Measurements from ENCODE around the gene C9orf43.
"Not testable (repeated sequence)": the region's sequence is repeated elsewhere in the genome, so short reads cannot be mapped to it uniquely, and the experiment has no call there.

The C9orf43 gene

DNA sequence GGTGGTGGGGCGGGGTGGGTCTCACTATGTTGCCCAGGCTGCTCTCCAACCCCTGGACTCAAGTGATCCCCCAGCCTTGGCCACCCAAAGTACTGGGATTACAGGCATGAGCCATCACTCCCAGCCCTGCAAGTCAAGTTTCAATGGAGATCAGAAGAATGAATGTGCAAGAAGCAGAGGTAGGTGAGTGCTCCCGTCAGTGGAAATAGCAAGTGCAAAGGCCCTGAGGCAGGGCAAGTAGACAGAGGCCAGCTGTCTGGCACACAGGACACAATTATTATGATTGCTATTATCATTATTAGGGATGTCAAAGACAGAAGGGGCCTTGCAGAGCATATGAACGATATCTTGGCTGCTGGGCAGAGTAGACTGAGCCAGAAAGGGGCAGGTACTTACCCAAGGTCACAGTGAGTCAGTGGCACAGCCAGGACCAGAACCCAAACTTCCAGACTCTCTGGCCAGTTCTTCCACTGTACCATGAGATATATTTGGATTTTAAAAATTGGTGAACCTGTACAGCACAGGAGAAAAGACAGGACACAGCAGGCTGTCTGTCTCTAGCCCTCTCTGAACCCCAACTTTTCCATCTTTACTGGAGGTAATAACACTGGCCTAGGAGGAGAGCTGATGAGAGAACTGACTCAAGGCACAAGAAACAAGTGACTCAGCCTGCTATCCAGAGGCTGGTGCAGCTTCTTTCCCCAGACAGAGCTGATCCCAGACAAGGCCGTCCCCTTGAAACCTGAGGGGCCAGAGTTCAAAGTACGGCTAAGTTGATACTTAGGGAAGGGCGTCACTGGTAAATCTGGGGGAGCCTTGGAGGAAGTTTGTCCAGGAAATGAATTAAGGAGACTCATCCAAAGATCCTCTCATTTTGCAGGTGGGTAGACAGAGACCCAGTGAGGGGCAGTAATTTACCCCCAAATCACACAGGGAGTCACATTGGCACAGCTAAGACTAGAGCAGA lies 35.2 kb upstream of the C9orf43 start:
- H3K27me3 Mint-ChIP-seq, result peaks cover 5% of the 10 kb centered on the region
- DNase-seq (no peak), ATAC-seq (no peak)
- H3K4me3 Mint-ChIP-seq, result peak overlapping the region; percentile 78
- no peaks in the 10 kb centered on the region for H3K36me3 Mint-ChIP-seq (ENCODE audit: low read depth)
- peak overlapping the region; percentile 61 for H3K27ac Mint-ChIP-seq
- no peaks in the 10 kb centered on the region for H3K9me3 Mint-ChIP-seq
- peaks cover 13% of the 10 kb centered on the region for H3K4me1 Mint-ChIP-seq

DNA sequence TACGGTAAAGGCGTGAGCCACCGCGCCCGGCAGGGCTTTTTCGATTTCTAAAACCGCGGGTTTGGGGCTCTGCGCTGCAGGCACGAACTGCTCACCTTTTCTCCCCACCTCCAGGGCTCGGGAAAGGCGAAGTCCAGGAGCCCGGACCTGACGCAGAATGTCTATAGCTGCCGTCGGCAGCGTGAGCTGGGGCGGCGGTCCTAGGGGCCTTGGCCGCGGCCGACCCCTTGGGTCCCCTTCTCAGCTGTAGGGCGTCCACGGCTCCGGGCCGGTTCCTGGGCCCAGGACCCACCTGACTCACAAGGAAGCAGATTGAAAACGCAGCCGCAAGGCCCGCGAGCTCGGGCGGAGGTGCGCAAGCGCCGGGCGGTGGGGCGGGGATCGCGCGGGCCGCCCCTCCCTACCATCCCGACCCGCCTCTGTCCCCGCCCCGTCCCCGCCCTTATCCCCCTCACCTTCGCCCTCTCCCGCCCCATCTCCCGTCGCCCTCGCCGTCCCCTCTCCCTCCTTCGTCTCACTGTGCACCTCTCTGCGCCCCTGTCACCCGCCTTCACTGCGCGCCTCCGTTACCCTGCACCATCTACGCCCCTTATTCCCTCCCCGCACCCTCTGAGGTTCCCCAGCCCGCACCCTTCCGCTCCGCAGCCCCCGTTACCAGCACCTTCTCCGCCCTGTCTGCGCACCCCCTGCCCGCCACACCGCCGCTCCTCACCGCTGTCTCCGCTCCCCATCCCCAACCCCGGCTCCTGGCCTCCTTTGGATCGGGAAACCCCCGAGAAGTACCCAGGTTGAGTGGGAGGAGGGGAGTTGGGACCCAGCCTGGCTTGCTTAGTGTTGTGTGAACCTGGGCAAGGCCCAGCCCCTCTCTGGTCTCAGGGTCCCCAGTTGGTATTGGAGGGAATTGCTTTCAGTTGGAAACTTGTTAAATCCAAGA lies 33.6 kb upstream of the C9orf43 start, which contains the start of gene HDHD3:
Gene HDHD3, minus strand, starts transcription at position 353 of the 934 bp plus-strand sequence. CDS start 2,632 bp downstream, outside the sequence.
- peak; percentile 75 for DNase-seq
- Mint-ChIP-seq H3K4me1 (peaks cover 13% of the 10 kb centered on the region), H3K4me3 (peak within 1 kb of the TSS; percentile 78), H3K36me3 (ENCODE audit: low read depth) (no peaks in the 10 kb centered on the region), H3K27ac (peak within 1 kb of the TSS; percentile 61), H3K27me3 (peaks cover 5% of the 10 kb centered on the region), H3K9me3 (no peaks in the 10 kb centered on the region)
- ATAC-seq, result peak; percentile 81

DNA sequence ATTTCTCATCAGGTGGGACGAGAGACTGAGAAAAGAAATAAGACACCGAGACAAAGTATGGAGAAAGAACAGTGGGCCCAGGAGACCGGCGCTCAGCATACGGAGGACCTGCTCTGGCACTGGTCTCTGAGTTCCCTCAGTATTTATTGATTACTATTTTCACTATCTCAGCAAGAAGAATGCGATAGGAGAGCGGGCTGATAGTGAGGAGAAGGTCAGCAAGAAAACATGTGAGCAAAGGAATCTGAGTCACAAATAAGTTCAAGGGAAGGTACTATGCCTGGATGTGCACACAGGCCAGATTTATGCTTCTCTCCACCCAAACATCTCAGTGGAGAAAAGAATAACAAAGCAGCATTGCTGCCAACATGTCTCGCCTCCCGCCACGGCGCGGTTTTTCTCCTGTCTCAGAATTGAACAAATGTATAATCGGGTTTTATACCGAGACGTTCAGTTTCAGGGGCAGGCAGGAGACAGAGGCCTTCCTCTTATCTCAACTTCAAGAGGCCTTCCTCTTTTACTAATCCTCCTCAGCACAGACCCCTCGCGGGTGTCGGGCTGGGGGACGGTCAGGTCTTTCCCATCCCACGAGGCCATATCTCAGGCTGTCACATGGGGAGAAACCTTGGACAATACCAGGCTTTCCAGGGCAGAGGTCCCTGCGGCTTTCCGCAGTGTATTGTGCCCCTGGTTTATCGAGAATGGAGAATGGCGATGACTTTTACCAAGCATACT lies 31.3 kb upstream of the C9orf43 start:
- not testable (repeated sequence) for H3K4me3 Mint-ChIP-seq; H3K36me3 Mint-ChIP-seq (ENCODE audit: low read depth); H3K27ac Mint-ChIP-seq; DNase-seq; H3K27me3 Mint-ChIP-seq; ATAC-seq; H3K9me3 Mint-ChIP-seq
- peaks cover 13% of the 10 kb centered on the region for H3K4me1 Mint-ChIP-seq

DNA sequence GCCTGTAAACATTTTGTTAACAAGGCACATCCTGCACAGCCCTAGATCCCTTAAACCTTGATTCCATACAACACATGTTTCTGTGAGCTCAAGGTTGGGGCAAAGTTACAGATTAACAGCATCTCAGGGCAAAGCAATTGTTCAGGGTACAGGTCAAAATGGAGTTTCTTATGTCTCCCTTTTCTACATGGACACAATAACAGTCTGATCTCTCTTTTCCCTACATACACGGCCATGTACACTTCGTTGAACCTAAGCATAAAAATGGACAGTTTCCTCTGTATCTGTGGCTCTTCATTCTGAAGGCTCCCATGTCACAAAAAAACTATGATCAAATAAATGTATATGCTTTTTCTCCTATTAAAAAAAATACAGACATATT lies 30.7 kb upstream of the C9orf43 start:
- not testable (repeated sequence) for DNase-seq; H3K36me3 Mint-ChIP-seq (ENCODE audit: low read depth); H3K27ac Mint-ChIP-seq; H3K9me3 Mint-ChIP-seq; ATAC-seq; H3K27me3 Mint-ChIP-seq; H3K4me3 Mint-ChIP-seq
- H3K4me1 Mint-ChIP-seq, result peaks cover 13% of the 10 kb centered on the region

DNA sequence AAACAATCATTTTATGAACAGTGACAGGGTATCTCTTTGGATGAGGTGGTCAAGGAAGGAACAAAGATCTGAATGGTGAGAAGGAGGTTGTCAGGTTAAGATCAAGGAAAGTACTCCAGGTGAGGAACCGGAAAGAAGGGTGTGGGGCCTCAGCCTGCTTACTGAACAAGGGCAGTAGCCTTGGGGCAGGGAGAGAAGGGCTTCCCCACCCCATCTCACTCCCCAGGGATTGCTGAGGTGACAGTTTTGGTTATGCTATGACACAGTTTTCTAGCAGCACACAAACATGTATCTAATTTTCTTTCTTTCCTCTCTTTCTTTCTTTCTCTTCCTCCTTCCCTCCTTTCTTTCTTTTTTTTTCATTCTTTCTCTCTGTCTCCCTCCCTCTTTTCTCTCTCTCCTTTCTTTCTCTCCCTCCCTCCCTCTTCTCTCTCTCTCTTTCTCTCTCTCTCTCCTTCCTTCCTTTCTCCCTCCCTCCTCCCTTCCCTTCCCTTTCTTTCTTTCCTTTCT lies 29.6 kb upstream of the C9orf43 start:
- Mint-ChIP-seq H3K27me3 (no peaks in the 10 kb centered on the region), H3K27ac (no peak overlapping the region), H3K4me3 (no peak overlapping the region), H3K4me1 (peaks cover 3% of the 10 kb centered on the region), H3K36me3 (ENCODE audit: low read depth) (no peaks in the 10 kb centered on the region), H3K9me3 (no peaks in the 10 kb centered on the region)
- DNase-seq, result no peak
- no peak for ATAC-seq

DNA sequence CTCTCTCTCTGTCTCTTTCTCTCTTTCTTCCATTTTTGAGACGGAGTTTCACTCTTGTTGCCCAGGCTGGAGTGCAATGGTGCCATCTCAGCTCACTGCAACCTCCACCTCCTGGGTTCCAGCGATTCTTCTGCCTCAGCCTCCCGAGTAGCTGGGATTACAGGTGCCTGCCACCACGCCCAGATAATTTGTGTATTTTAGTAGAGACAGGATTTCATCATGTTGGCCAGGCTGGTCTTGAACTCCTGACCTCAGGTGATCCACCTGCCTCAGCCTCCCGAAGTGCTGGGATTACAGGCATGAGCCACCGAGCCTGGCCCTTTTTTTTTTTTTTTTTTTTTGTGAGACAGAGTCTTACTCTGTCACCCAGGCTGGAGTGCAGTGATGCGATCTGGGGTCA lies 29.1 kb upstream of the C9orf43 start:
- not testable (repeated sequence) for H3K27ac Mint-ChIP-seq; H3K4me3 Mint-ChIP-seq; ATAC-seq; H3K27me3 Mint-ChIP-seq; H3K4me1 Mint-ChIP-seq; DNase-seq; H3K36me3 Mint-ChIP-seq (ENCODE audit: low read depth); H3K9me3 Mint-ChIP-seq

DNA sequence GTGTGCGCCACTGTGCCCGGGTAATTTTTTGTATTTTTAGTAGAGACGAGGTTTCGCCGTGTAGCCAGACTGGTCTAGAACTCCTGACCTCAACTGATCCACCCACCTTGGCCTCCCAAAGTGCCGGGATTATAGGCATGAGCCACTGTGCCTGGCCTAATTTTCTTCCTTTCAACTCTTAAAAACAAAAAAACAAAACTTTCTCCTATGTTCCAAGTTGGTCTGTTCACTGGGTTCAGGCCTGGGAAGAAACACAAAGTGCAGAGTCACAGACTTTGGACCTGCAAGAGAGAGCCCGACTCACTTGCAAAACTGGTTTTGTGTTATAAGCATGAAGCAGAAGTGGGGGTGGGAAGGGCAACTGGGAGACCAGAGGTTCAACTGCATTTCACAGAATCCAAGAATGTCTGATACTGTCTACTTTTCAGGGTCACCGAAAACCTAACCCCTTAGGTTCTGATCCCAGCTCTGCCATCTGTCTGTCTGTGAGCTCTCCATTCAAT lies 28.6 kb upstream of the C9orf43 start:
- no peaks in the 10 kb centered on the region for H3K9me3 Mint-ChIP-seq
- peaks cover 4% of the 10 kb centered on the region for H3K36me3 Mint-ChIP-seq (ENCODE audit: low read depth)
- no peaks in the 10 kb centered on the region for H3K27me3 Mint-ChIP-seq
- no peak for DNase-seq
- ATAC-seq, result no peak
- H3K27ac Mint-ChIP-seq, result no peak overlapping the region
- H3K4me1 Mint-ChIP-seq, result peaks cover 2% of the 10 kb centered on the region
- no peak overlapping the region for H3K4me3 Mint-ChIP-seq

DNA sequence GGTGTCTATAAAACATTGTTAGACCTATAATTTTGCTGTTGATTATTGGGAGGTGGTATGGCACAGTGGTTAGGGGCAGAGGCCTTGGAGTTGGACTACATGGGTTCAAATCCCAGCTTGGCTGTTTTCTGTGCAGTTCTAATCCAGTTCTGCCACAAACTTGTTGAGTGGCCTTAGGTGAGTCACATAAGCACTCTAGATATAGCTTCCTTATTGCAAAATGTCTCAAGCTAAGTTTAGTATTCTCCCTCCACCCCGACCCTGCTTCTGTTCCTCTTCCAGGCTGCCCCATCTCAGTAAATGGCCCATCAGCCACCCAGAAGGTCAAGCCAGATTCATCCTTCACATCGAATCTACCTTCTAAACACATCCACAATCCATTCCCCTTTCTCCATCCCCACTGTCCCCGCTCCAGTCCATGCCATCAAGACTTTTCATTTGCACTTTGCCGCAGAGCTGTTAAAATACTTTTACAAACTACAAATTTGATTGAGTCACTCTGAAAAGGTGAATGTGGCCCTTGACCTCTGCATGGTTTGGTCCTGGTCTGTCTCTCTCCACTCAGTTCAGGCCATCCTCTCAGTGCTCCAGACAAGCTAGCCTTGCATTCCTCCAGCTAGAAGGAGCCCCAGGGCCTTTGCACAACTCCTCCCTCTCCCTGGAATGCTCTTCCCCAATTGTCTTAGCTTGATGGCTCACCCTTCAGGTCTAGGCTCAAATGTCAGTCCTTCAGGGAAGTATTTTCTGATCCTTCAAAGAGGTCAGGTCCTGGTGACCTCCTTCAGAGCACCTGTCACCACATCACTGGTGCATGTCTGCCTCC lies 23.8 kb upstream of the C9orf43 start:
- no peak for ATAC-seq
- H3K27me3 Mint-ChIP-seq, result no peaks in the 10 kb centered on the region
- peaks cover 7% of the 10 kb centered on the region for H3K36me3 Mint-ChIP-seq (ENCODE audit: low read depth)
- H3K4me1 Mint-ChIP-seq, result no peaks in the 10 kb centered on the region
- no peak for DNase-seq
- H3K27ac Mint-ChIP-seq, result no peak overlapping the region
- no peak overlapping the region for H3K4me3 Mint-ChIP-seq
- no peaks in the 10 kb centered on the region for H3K9me3 Mint-ChIP-seq

DNA sequence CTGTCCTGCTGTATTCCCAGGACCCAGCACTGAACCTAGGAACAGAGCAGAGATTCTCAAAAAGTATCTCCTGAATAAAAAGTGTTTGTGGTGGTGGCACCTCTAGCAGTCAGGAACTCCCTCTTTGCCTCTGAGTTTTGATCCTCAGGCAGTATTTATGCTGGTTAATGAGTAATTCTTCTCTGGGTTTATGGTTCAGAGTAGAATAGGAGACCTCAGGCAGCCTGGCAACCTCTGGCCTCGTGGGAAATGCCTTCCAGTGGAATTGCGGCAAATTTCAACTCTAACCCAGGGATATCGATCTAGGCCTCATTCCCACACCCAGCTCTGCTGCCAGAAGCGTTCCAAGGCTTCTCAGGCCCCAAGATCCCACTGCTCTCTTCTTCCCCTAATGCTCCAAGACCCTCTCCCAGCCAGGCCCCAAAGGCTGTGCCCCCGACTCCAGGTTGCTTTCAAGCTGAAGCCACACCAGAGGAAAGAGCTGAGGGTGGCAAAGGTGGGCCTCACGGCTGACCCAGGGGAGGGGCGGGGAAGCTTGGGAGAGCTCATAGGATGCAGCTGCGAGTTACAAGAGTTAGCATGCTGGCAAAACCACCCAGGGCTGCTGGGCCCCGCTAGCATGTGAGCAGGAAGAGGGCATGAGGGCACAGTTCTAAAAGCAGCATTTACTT lies 22.9 kb upstream of the C9orf43 start:
- no peaks in the 10 kb centered on the region for H3K27me3 Mint-ChIP-seq
- no peaks in the 10 kb centered on the region for H3K9me3 Mint-ChIP-seq
- H3K27ac Mint-ChIP-seq, result no peak overlapping the region
- ATAC-seq, result no peak
- no peak overlapping the region for H3K4me3 Mint-ChIP-seq
- peaks cover 9% of the 10 kb centered on the region for H3K36me3 Mint-ChIP-seq (ENCODE audit: low read depth)
- no peaks in the 10 kb centered on the region for H3K4me1 Mint-ChIP-seq
- no peak for DNase-seq

DNA sequence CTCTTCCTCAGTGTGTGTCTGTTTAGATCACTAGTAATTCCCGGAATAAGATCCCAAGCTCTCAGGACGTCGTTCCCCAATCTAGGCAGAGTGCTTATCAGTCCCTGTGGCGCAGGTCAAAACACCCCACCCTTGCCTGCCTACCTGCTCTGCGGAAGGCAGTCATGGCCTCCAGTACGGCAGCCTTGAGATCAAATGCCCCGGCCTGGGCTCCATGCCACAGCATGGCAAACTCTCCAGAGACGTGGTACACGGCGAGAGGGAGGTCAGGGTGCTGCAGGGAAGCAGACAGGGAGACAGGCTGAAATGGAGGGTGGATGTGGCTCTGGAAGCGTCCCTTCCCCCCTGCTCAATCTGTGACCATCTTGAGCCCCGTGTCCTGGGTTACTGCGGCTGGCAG lies 21.7 kb upstream of the C9orf43 start:
- no peaks in the 10 kb centered on the region for H3K4me1 Mint-ChIP-seq
- no peaks in the 10 kb centered on the region for H3K27me3 Mint-ChIP-seq
- ATAC-seq (no peak), DNase-seq (no peak)
- no peaks in the 10 kb centered on the region for H3K9me3 Mint-ChIP-seq
- H3K4me3 Mint-ChIP-seq, result no peak overlapping the region
- peaks cover 9% of the 10 kb centered on the region for H3K36me3 Mint-ChIP-seq (ENCODE audit: low read depth)
- H3K27ac Mint-ChIP-seq, result no peak overlapping the region

DNA sequence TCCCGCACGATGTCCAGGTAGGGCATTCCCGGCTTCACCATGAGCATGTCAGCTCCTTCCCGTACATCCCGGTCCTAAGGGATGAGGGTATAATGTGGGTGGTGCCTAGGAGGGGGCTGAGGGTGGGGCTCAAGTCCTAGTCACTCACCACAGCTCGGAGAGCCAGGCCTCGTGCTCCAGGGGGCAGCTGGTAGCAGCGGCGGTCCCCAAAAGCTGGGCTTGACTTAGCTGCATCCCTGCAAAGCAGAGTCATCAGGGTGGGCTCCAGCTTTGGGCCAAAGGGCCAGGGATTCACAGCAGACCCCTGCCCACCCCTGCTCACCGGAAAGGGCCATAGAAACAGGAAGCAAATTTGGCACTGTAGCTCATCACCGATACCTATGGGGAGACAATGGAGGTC lies 21.1 kb upstream of the C9orf43 start:
- DNase-seq, result no peak
- Mint-ChIP-seq H3K4me3 (no peak overlapping the region), H3K27me3 (no peaks in the 10 kb centered on the region), H3K27ac (no peak overlapping the region), H3K9me3 (no peaks in the 10 kb centered on the region), H3K4me1 (no peaks in the 10 kb centered on the region), H3K36me3 (ENCODE audit: low read depth) (peaks cover 9% of the 10 kb centered on the region)
- no peak for ATAC-seq

DNA sequence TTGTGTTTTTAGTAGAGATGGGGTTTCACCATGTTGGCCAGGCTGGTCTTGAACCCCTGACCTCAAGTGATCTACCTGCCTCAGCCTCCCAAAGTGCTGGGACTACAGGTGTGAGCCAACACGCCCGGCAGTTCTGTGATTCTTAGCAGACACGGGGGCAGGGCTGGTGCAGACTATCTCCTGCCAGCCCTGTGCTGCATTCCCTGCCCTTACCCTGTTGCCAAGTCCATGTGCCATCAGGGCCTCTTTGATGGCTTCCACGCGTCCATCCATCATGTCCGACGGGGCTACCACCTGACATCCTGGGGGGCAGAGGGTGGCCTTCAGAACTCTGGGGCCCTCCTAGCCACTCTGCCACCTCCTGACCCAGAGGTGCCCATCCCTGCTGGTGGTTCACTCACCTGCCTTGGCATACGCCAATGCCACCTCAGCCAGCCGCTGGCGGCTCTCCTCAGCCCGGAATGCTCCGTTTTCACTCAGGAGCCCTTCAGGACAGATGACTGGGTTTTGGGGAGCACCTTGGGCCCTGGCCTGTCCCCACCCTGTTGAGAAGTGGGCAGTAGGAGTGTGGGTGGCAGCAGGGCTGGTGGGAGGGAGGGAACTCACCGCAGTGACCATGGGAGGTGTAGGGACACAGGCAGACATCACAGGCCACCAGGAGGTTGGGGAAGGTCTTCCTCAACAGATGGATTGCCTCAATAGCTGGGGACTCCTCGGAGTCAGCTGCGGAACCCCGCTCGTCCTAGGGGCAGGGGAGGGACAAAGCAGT lies 20.2 kb upstream of the C9orf43 start:
- Mint-ChIP-seq H3K27ac (no peak overlapping the region), H3K4me3 (no peak overlapping the region), H3K9me3 (no peaks in the 10 kb centered on the region)

More for the DNA sequence above, 20.2 kb upstream of the C9orf43 start:
- no peak for ATAC-seq
- H3K4me1 Mint-ChIP-seq, result no peaks in the 10 kb centered on the region
- no peaks in the 10 kb centered on the region for H3K27me3 Mint-ChIP-seq
- DNase-seq, result no peak
- H3K36me3 Mint-ChIP-seq (ENCODE audit: low read depth), result peaks cover 9% of the 10 kb centered on the region
